Hematopoietic multipotent progenitor cell treated with erythropoietin and hydrocortisone succinate and interleukin-3 and kit ligand, for 4 days (in vitro differentiated cells): Measurements from ENCODE around the gene RTN4RL1.

Source experiments
- DNase-seq: peaks from one replicate; pipeline ENCODE4 v3.0.0-alpha.2; 2015

The RTN4RL1 gene

DNA sequence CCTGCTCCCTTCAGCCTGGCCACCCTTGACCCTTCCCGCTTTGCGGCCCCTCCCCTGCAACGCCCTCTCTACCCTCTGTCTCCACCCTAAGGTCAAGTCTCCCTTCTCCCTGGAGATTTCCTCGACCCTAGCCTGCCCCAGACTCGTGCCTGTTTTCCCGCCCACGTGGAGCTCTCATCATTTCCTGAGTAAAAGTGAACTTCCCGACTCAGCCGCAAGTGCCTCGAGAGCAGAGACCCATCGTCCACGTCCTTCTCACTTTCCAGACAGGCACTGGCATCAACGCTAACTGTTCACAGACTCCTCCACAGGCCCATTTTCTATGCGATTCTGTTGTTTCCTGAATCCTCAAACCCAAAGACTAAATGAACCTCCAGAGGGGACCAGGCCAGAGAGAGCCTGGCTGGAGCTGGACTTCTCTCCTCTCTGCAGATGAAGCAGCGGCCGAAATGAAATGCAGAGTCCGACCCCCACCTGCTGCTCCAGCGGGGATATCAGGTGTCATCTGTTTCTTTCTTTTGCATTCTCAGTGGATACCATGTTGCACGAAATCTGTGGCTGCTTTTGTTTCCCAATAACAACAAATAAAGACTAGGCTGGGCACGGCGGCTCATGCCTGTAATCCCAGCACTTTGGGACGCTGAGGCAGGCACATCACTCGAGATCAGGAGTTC, 52.5 kb downstream of the RTN4RL1 start:
- DNase-seq: peak; percentile 31

DNA sequence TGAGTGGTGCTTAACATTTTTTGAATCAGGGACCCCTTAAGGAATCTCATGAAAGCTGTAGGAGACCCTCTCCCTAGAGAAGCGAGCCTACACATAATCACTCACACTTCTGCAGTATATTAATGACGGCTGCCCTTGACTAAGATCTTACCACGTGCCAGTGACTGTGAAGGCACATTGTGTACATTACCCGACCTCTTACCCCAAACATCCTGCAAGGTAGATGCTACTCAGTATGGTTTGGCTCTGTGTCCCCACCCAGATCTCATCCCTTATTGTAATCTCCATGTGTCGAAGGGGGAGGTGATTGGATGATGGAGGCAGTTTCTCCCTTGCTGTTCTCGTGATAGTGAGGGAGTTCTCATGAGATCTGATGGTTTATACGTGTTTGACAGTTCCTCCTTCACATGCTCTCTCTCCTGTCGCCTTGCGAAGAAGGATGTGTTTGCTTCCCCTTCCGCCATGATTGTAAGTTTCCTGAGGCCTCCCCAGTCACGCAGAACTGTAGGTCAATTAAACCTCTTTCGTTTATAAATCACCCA, 54.2 kb downstream of the RTN4RL1 start:
- no peak for DNase-seq

DNA sequence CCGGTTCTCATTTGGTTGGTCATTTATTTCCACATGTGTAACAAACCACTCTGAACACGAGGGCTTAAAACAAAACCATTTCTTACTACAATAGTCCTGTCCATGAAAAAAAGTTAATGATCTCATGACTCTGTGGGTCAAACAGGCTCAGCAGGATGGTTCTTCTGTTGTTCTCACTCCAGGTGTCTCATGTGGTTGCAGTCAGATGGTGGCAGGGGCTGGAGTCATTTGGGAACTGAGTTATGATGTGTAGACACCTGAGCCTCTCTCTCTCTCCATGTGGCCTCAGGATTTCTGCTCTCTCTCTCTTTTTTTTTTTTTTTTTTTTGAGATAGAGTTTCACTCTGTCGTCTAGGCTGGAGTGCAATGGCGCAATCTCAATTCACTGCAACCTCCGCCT, 55.4 kb downstream of the RTN4RL1 start:
- DNase-seq: no peak

DNA sequence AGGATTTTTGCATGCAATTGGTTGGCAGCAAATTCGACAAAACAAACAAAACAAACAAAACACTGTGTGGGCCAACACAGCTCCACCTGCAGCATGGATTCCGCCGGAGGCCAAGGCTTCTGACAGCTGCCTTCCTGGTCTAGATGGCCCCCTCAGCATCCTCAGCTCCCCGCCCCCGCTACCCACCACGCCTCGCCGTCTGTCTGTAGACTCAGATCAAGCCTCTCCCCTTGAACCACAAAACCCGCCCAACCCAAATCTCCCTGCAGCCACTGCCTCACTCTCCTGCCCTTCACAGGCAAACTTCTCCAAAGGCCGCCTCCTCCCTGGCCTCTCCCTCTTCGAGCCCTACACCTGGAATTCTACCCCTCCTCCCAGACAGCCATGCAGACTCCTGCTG, 57.9 kb downstream of the RTN4RL1 start:
- peak; percentile 62 for DNase-seq

DNA sequence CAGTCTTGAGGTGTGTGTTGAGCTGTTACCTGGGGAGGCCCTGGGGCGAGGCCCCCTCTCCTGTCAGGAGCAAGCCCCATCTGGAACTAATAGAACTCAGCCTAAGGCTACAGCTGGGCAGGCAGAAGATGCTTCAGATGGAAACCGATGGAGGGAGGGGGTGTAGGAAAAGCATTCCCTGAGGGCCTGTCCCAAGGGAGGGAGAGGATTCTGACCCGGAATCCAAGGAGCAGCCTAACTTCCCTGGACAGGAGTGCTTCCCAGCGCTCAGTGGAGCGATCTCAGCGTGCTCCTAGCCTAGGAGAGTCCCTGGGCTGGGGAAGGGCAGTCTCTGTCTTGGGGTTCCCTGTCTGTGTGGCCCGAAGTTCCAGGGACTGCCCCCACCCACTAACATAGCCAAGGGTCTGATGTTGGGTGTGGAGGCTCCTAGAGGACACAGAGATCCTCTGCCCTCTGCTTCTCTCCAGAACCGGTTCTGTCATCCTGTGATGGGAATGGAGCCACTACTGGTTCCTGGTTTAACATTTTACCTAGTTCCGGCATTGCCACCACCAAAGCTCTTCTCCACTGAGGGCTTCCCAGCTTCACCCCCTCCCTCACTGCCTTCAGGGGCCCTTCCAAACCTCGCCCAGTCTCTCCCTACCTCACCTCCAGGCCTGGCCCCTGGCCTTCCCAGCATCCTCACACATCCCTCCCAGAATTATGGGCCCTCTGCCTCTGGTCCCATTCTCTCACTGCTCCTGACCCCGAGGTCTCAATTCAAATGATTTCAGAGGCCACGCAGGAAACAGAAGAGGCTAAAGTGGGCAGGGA, 58.7 kb downstream of the RTN4RL1 start:
- DNase-seq: no peak

DNA sequence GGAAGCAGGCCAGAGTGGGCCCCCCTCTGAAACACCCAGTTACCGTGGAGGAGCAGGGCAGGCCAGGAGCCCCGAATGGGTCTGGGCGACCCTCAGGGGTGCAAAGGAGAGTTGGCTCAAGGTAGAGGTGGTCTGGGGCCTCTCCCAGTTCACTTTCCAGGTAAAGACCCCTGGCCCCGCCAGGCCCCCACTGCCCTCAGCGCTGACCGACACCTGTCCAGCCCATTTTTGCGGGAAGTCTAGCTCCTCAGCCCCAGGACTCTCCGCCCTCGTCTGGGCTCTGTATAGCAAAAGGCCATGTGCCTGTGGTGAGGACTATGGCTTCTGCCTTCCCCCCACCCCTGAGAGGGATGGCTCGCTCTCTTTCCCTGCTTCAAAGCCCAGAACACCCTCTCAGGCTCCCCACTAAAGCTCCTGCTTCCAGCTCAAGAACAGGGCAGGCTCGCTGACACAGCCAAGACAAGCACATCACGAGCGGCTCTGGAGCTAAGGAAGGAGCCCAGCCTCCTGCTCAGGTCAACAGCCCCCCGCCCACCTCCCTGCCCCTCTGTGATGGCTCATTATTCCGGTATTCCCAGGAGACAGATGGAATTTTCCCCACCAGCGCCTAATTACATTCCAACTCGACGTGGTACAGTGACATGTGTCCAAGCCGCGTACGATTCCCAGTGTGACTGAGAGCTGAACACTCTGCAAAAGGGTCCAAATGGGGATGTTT, 59.4 kb downstream of the RTN4RL1 start:
- no peak for DNase-seq

DNA sequence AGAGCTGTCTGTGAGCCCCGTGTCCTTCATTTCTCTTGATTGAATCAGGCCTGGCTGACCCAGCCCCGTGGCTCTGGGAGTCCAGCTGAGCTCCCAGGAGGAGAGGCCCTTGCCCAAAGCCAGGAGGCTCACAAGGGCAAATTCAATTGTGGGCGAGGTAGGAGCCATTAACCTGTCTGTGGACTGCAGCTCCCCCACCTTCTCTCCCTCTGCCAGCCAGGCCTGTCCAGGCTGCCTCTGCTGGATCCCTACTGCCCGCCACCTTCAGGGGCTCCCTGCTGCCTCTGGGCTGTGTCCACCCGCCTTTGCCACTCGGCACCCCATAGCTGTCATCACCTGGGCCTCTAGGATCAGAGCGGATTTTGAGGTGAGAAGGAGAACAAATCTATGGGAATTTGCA, 61.9 kb downstream of the RTN4RL1 start:
- DNase-seq: no peak

DNA sequence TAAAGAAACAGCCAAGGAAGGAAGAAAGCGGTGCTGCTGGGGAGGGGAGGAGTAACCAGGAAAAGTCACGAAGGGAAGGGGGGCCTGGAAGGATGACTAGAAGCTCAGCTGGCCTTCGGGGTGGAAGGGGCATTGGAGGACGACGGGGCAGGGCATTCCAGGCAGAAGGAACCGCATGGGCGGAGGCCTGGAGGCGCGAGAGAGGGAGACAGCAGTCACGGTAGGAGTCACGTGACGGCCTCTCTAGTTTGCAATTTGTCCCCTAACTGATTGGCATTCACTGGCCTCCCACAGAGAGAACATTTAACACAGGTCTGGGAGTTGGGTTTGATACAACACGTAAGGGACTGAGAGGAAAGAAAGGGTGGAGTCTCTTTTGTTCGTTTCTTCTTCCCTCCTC, 63.9 kb downstream of the RTN4RL1 start:
- DNase-seq: no peak

DNA sequence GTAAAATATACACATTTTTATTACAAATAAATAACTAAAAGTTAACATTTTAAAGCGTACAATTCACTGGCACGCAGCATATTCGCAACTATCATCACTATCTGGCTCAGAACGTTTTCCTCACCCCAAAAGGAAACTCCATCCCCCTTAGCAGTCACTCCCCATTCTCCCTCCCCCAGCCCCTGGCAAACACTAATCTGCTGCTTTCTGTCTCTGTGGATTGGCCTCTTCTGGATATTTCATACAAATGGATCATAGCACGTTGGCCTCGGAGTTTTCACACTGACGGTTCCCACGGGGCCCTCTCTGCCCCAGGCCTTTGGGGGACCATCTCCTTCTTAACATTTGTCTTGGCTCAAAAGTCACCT, 64.6 kb downstream of the RTN4RL1 start:
- no peak for DNase-seq

DNA sequence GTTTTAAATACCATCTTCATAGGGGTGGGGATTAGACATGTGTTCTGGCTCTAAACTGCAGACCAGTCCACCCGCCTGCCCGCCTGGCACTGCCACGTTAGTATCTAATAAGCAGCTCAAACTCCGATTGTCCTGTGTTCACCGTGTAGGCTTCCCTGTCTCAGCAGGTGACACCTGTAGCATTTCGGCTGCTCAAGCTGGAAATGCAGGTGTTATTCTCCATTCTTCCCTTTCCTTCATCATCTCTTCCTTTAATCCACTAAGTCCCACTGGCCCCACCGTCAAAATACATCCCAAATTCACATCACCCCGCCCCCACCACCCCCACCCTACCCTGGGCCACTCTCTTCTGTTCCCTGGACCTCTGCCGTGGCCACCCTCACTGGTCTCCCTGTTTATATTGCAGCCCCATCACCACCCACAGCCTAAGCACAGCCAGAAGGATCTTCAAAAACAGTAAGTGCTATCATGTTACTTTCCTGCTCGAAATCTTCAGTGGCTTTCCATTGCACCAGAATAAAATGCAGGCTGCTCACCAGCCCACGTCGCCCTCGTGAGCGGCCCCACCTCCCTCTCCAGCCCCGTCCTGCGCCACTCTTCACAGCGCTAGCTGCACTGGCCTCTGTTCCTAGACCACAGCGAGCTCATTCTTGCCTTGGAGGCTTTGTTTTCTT, 65.1 kb downstream of the RTN4RL1 start:
- no peak for DNase-seq

DNA sequence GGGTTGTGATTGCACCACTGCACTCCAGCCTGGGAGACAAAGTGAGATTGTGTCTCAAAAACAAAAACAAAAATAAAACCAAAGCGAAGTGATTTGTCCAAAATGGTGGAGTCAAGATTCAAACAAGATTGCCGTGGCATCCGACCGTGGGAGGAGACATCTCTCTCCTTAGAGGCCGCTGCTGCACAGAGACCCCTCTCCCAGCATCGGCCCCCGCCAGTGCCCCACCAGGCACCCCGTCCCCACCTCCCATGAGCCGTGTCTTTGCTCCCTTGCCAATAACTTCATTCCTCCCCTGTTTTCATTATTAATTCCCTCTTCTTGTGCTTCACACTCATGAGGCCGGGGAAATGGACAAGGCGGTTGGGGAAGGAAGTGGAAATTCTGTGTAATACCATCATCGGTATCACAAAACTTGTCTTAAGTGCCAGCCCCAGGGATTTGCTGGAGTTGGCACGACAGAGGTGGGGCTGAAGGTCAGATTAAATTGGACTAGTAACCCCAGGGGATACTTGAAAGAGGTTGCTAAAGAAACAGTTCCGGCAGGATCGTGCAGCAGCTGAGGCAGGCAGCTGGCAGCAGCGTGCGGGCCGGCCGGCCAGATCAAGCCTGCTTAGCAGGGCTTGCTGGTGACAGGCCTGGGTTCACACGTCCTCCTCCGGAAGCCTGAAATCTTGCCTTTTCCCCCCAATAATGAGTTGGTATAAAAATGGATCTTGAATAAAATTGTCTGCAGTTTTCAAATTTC, 66.8 kb downstream of the RTN4RL1 start:
- DNase-seq: no peak

DNA sequence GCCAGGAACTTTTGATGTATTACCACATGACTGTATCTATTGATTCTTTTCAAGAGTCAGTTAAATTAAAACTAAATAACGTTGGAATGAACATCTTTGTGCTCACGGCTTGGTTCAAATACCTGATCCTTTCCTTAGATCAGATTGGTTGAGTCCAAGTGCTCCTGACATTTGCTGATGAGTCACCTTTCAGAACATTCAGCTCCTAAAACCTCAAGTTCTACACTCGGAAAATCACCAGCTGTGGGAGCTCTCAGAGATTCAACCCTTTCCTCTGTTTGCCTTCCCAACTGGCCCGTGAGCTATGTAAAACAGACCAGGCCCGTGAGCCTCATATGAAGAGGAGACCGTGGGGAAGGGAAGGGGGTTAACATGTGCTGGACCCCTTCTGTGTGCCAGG, 68.1 kb downstream of the RTN4RL1 start:
- DNase-seq: no peak

DNA sequence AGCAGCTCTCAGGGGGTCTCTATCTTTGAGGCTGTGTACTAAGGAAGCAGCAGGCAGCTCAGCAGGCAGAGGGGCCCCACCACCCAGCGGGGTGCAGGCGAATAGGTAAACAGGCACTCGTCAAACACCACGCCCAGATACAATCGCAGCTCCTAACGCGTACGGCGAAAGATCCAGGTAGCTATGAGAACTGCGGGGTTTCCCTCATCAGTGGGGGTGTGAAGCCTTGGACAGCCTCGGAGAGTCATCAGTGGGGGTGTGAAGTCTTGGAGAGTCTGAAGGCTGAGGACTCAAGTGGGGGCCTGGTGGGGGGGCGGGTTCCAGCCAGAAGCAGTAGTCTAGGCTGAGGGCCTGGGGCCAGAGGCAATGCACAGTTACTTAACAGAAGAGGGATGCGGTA, 69.0 kb downstream of the RTN4RL1 start:
- DNase-seq: no peak

DNA sequence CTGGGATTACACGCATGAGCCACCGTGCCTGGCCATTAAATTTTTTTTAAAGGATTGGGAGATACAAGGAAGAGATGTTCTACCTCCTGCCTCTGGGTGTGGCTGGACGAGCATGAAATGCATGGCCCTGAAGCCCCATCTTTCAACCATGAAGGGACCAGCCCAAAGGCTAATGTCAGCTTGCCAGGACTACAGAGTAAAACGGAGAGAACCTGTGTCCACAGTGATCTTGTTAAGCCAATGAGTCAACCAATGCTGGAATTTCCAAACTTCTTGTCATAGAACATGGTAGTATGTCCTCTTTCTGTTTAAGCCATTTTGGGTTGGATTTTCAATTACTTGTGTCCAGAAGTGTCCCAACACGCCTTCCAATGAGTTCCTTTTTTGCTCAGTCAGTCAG, 71.3 kb downstream of the RTN4RL1 start:
- no peak for DNase-seq

DNA sequence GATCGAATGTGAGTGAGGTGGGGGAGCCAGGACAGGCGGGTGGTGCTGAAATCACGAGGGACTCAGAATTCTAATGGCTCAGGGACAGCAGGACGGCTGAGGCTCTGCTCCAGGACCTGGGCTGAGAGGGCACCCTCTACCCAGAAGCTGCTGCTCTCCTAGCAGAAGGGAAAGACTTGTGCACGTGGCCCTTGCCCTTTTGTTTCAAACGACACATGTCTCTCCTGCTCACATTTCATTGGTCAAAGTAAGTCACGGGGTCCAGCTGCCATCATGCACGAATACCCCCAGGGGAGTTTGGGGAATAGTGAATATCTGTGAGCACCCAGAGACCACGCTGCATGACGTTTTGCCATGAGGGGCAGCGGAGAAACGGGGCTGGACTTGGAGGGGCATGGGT, 73.2 kb downstream of the RTN4RL1 start:
- DNase-seq: no peak

DNA sequence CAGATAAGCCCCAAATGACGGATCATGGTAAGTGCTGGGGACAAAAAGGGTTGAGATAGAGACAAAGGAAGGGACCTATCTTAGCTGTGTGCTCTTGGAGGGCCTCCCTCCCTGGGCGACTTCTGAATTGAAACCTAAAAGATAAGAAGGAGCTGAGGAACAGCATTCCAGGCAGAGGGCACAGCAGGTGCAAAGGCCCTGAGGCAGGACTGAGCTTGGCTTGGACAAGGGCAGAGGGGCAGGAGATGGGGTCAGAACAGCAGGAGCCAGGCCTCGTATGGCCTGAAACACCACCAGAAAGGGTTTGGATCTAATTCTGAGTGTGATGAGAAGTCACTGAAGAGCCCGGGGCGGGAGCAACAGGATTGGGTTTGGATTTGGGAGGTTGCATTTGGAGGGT, 75.4 kb downstream of the RTN4RL1 start:
- no peak for DNase-seq

DNA sequence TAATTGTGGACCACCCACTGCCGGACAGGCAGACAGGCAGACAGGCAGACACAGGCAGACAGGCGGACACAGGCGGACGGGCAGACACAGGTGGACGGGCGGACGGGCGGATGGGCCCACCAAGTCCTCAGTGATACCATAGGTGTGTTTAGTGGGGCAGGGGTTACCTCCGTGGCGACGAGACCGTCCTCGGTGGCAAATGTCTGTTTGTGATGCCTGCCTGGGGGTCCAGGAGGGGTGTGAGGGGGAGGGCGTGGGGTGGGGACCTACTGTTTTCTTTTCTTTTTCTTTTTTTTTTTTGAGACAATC, 76.7 kb downstream of the RTN4RL1 start:
- DNase-seq: no peak

DNA sequence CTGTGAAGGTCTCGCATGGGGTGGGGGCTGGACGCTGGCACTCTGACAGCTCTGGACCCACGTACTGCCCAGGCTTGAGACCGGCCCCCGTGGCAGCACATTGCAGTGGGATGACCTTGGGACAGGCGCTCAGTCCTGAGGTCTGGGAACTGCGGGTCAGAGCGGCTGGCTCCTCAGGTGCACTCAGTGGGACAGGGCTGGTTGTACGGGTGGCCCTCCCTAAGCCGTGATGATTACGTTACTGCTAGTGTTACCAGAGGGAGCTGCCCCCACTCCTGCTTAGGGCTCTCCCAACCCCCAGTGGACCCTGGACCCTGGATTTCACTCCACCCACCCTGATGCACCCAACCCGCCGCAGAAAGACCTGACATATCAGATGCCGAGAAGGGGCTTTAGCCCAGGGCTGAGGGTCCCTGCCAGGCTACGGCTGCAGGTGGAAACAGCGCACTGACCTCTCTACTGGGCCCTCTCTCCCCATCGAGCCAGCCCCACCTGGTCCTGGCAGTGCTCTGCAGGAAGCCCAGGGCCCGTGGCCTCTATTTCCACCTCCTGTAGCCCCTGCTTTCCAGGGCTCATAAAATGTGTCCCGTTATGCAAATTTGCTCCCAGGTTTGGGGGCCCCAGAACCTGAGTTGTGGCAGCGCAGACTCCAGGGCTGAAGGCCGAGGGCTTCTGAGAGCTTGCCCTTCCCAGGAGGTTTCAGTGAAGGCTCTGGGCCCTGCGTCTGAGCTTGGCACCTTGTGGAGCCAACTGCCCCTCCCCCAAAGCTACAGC, 77.2 kb downstream of the RTN4RL1 start:
- DNase-seq: no peak

DNA sequence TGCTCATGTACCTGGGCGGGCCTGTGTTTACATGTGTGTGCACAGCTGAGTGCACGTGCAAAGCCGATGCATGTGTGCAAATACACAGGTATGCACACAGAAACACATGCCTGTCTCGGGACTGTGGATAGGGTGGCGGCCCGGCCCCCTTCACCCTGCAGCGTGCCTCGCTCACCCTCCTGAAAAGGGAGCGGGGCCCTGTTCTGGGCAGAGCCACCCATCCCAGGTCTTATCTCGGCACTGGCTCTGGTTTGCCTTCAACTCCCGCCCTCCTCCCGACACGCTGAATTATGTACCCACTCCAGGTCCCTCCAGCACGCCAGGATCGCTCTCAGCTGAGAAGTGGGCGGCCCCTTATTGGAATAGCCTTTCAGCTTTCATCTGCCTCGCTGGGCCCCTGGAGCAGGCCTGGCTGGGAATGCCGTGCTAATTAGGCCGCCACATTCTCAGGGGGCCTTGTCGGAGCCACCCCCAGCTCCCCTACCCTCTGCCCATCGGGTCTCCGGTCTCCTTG, 77.8 kb downstream of the RTN4RL1 start:
- DNase-seq: no peak

DNA sequence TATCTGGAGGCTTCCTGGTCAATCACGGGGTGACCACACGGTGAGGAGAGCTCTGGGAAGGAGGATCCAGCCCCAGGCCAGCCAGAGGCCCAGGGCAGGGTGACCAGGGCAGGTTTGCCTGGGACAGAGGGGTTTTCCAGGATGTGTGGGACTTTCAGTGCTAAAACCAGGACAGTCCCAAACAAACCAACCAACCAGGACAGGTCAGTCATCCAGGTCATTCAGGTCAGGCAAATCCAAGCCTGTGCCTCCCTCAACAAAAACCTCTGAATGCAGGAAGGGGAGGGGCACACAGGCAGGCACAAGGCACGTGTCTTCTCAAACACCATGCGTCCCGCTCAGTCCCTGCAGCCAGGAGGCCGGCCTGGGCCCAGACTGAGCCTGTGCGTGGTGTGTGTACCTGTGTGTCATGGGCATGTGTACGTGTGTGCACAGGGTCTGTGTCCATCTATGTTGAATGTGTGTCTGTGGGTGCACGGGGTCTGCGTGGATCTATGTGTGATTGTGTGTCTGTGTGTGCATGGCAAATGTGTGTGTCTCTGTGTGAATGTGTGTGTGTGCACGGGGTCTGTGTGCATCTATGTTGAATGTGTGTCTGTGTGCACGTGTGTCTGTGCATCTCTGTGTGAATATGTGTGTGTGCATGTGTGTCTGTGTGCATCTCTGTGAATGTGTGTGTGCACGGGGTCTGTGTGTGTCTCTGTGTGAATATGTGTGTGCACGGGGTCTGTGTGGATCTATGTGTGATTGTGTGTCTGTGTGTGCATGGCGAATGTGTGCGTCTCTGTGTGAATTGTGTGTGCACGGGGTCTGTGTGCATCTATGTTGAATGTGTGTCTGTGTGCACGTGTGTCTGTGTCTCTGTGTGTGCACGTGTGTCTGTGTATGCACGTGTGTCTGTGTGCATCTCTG, 78.9 kb downstream of the RTN4RL1 start:
- DNase-seq: no peak

DNA sequence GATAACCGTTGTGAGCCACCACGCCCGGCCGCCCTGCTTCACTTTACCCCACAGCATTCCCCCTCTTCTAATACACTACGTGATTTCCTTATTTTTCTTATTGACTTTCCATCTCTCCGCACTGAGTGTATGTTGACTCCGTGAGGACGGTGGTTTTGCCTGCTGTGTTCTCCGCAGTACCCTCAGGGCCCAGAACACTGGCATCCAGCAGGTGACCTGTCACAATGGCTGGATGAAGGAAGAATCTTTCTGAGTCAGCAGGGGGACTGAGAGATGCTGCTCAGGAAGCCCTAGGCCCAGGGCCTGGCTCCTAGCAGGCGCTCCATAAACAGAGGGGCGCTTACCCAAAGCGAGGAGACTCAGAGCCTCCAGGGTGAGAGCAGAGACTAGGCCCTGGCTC, 79.5 kb downstream of the RTN4RL1 start:
- DNase-seq: no peak
